Activated CD8-positive, alpha-beta memory T cell treated with anti-CD3 and anti-CD28 coated beads, Interleukin-2, amount 50 U/mL, for 1 hour (primary cell): ENCODE data around the gene SNX2.

ENCODE experiments used
- DNase-seq: peaks from one replicate; pipeline ENCODE4 v3.0.0-alpha.2; 2020; ENCODE audit errors: extremely low read depth

Gene SNX2

GRCh38 chr5:122772446-122772845 lies 2.4 kb upstream of the SNX2 start:
- DNase-seq = no peak

DNA sequence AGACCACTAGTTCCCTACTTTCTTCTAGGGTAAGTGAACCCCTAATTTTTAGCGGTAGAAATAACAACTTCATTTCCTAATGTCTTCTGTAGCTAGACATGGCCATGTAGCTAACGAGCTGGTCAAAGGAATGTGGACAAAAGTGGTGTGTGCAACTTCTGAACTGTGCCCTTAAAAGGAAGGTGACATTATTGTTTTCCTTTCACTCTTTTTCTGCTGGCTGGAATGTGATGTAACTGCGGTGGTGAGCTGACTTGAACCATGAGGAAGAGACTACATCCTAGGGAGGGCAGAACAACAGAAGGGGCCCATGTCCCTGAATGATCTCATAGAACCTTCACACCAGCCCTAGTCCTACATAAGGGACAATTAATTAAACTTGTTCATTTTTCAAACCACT lies 1.3 kb upstream of the SNX2 start:
- DNase-seq = no peak

DNA sequence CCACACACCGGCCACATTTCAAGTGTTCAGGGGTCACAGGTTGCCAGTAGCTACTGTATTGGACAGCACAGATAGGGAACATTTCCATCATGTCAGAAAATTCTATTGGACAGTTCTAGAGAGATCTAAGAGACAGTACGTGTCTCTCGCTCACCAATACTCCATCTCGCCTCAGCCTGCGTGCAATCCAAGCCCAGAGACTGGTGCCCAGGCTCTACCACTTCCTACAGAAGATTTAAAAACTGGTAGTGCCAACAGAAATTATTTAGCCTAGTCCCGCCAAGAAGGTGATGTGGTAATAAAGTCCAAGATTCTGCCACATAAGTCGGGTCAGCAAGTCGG lies 390 bp upstream of the SNX2 start:
- no peak for DNase-seq

GRCh38 chr5:122775550-122776542 lies 966 bp downstream of the SNX2 start:
- DNase-seq = no peak

DNA sequence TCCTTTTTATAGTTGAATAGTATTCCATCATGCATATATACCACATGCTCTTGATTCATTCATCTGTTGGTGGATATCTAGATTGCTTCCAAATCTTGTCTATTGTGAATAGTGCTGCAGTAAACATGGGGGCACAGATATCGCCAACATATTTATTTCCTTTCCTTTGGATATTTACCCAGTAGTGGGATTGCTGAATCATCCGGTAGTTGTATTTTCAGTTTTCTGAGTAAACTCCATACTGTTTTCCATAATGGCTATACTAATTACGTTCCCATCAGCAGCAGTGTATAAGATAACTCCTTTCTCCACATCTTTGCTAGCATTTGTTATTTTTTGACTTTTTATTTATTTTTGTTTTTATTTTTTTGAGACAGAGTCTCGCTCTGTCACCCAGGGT lies 3.3 kb downstream of the SNX2 start:
- DNase-seq = no peak

DNA sequence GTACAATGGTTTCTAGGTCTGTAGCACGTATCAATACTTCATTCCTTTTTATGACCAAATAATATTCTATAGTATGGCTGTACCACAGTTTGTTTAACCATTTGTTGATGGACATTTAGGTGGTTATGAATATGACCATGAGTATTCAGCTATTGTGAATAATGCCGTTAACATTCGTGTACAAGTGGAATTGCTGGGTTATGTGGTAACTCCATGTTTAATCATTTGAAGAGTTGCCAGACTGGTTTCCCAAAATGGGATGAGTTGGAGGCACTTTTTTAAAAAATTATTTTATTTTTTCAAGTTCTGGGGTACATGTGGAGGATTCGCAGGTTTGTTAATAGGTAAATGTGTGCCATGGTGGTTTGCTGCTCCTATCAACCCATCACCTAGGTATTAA lies 4.6 kb downstream of the SNX2 start:
- DNase-seq = no peak

GRCh38 chr5:122780296-122780695 lies 5.4 kb downstream of the SNX2 start:
- DNase-seq = no peak

- no peak for DNase-seq
Measured at GRCh38 chr5:122781465-122781864, 6.6 kb downstream of the SNX2 start.

DNA sequence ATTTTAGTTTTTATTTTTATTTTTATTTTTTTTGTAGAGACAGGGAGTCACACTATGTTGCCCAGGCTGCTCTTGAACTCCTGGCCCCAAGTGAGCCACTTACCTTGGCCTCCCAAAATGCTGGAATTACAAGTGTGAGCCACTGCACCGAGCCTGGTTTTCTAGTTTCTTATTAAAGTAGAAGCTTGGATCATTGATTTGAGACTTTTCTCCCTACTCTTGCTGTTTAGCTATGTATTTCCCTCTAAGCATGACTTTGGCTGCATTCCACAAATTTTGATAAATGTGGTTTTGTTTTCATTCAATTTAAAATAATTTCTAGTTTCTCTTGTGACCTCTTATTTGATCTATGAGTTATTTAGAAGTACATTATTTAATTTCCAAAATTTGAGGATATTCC lies 10.4 kb downstream of the SNX2 start:
- no peak for DNase-seq

DNA sequence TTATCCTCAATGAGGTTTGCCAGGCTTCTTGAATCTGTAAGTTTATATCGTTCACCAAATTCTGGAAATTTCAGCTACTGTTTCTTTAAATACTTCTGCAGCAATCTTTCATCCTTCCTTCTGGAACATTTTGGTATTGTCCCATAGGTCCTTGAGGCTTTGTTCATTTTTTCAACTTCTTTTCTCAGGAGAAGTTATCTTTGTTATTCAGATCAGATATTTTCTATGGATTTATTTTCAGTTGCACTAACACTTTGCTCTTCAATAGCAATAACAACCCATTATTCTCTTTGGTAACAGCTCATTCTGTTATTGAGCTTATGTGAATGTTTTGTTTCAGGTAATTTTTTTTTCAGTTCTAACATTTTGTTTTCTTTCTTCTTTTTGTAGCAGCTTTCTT lies 13.5 kb downstream of the SNX2 start:
- DNase-seq = no peak

- no peak for DNase-seq
Measured at GRCh38 chr5:122788996-122789395, 14.1 kb downstream of the SNX2 start.

- no peak for DNase-seq
Measured at GRCh38 chr5:122789461-122790171, 14.7 kb downstream of the SNX2 start.

DNA sequence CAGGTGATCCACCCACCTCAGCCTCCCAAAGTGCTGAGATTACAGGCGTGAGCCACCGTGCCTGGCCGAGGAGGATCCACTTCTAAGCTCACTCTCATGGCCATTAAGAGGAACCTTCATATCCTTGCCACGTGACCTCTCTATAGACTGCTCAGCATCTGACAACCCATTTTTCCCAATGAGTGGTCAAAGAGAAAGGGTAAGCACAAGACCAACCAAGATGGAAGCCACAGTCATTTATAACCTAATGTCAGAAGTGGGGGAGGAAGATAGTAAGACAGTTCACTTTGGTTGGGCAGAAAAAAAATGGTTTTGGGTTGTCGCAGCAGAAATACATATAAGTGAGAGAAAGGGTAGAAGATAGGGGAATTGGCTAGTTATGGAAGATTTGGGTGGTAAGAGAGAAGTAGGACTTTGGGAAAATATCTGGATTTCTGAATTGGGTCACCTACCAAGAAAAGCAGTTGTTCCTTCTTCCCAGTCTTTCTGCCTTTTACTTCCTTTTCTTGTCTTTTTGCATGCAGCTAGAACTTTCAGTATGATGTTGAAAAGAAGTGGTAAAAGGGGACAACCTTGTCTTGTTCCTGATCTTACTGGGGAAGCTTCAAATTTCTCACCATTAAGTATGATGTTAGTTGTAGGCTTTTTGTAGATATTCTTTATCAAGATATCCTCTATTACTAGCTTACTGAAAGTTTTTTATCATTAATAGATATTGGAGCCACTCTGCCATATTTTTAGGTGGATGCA lies 15.6 kb downstream of the SNX2 start:
- no peak for DNase-seq

DNA sequence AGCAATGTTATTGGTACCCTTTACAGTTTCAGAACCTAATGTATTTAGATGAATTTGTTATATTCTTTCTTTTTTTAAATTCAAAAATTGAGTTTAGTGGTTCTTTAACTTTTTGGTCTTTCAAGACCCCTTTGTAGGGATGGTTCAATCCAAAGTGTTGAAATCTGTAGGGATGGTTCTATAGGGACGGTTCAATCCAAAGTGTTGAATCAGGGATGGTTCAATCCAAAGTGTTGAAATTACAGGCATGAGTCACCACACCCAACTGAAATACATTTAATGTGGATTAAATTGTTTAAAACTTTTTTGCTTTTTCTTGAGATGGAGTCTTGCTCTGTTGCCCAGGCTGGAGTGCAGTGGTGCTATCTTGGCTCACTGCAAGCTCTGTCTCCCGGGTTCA lies 30.6 kb downstream of the SNX2 start:
- no peak for DNase-seq

DNA sequence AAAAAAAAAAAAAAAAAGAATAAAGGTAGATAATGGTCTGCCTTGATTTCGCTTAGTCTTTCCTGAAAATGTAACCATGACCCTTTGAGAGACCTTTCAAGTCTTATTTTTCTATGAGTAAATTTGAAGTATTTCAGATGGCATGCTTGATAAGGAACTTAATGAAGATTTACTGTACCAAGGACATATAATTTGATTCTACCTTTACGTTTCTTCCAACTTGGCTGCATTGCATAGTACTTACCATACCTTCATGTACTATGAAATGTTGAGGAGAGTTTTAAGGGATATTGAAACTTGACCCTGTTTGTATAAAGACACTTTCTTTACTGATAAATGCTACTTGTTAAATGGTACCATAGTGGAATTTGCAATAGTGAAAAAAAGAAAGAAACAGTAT lies 35.5 kb downstream of the SNX2 start:
- DNase-seq = no peak

GRCh38 chr5:122815218-122815767 lies 40.4 kb downstream of the SNX2 start:
- no peak for DNase-seq

- DNase-seq = no peak
Measured at GRCh38 chr5:122816756-122817155, 41.9 kb downstream of the SNX2 start.

DNA sequence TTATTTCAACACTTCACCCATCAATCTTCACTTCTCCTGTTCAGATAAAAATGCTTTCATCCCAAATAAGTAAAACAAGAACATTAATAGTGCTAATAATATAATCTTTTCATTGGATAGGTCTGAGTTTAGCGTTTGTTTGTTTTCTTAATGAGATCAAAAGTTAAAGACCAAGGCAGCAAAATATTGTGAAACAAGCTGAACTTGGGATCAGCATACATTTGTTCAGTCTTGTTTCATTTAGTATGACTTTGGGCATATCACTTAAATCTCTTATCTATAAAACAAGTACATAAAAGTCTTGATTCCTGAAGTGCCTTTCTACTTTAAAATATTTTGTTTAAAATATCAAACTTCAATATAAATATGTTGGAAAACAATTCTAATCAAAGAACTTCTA lies 57.1 kb downstream of the SNX2 start:
- no peak for DNase-seq

DNA sequence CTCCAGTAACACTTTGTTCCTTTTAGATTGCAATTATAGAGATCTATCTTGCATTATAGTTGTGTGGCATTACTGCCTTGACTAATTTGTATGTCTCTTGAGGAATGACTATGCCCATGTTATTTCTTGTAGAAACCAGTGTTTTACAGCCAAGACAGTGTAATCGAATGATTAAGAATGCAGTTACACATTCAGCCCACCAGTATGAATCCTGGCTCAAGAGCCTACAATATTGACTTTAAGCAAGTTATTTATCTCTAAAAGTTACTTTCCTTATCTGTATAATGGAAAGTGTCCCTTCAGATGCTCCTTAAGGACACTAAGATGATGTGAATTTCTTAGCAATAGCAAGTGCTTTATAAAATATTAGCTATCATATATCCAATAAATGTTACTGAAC lies 60.8 kb downstream of the SNX2 start:
- DNase-seq = no peak

DNA sequence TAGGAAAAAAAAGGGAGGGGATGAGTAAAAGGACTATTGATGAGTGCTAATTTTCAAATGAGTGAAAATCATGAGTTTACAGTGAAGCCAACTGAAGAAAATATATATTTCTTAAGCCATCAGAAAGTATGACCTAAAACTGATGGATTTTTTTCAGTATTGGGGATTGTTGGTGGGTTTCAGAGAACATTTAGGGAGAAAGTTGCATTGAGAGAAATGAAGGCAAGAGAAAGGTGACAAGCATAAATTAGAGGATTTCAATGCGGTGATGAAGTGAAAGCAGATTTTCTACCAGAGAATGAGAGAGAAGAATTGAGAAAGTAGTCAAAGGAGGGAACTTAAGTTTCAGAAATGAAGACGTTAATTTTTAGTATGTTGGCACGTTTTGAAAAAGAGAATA lies 62.1 kb downstream of the SNX2 start:
- no peak for DNase-seq

GRCh38 chr5:122839731-122840130 lies 64.9 kb downstream of the SNX2 start:
- no peak for DNase-seq

- no peak for DNase-seq
Measured at GRCh38 chr5:122842016-122842580, 67.2 kb downstream of the SNX2 start.
